AG08396 (cell line): ENCODE results near the gene MAP3K14.
"Not testable (repeated sequence)": the region's sequence is repeated elsewhere in the genome, so short reads cannot be mapped to it uniquely, and the experiment has no call there.

Experiments
- DNase-seq: peaks from one replicate; pipeline ENCODE4 v3.0.0; 2012; ENCODE audit warnings: low spot score, mixed read lengths

Gene MAP3K14

GRCh38 chr17:45316434-45317110 lies at the start of gene MAP3K14:
MAP3K14 (minus strand) TSS chr17:45317020; CDS start chr17:45290745, 26,275 bp downstream.
- DNase-seq, result peak; percentile 80

GRCh38 chr17:45366049-45366448 lies 49.2 kb upstream of the MAP3K14 start:
- no peak for DNase-seq

GRCh38 chr17:45364531-45365390 lies 47.9 kb upstream of the MAP3K14 start:
- no peak for DNase-seq

- DNase-seq, result no peak
Observed at GRCh38 chr17:45363498-45363897, 46.7 kb upstream of the MAP3K14 start.

- DNase-seq, result no peak
Observed at GRCh38 chr17:45361976-45362375, 45.2 kb upstream of the MAP3K14 start.

- no peak for DNase-seq
Observed at GRCh38 chr17:45361451-45361850, 44.6 kb upstream of the MAP3K14 start.

- no peak for DNase-seq
Observed at GRCh38 chr17:45357364-45357997, 40.7 kb upstream of the MAP3K14 start.

- DNase-seq, result no peak
Observed at GRCh38 chr17:45355087-45355486, 38.3 kb upstream of the MAP3K14 start.

- DNase-seq, result no peak
Observed at GRCh38 chr17:45353043-45353442, 36.2 kb upstream of the MAP3K14 start.

GRCh38 chr17:45351831-45352230 lies 35.0 kb upstream of the MAP3K14 start:
- DNase-seq, result no peak

- DNase-seq, result no peak
Observed at GRCh38 chr17:45347444-45347843, 30.6 kb upstream of the MAP3K14 start.

GRCh38 chr17:45346216-45347015 lies 29.6 kb upstream of the MAP3K14 start:
- no peak for DNase-seq

GRCh38 chr17:45345554-45346215 lies 28.9 kb upstream of the MAP3K14 start:
- DNase-seq, result no peak

GRCh38 chr17:45345246-45345553 lies 28.4 kb upstream of the MAP3K14 start:
- no peak for DNase-seq

GRCh38 chr17:45343967-45344664 lies 27.3 kb upstream of the MAP3K14 start:
- not testable (repeated sequence) for DNase-seq

- DNase-seq, result no peak
Observed at GRCh38 chr17:45342871-45343526, 26.2 kb upstream of the MAP3K14 start.

- DNase-seq, result no peak
Observed at GRCh38 chr17:45342306-45342705, 25.5 kb upstream of the MAP3K14 start.

GRCh38 chr17:45341533-45342158 lies 24.8 kb upstream of the MAP3K14 start:
- peak; percentile 70 for DNase-seq

- DNase-seq, result no peak
Observed at GRCh38 chr17:45339646-45340605, 23.1 kb upstream of the MAP3K14 start.
